HG02759 (cell line): ENCODE data around the gene RELCH.

ENCODE experiments used
- ATAC-seq: cut with Tn5 transposase; IDR thresholded peaks from one replicate; pipeline ENCODE4 v1.9.1; 2021; ENCODE audit warnings: mild to moderate bottlenecking, moderate library complexity; ENCODE audit not compliant: unreplicated experiment

RELCH gene

GRCh38 chr18:62323483-62324180 lies 136.6 kb downstream of the RELCH start:
- no peak for ATAC-seq

DNA sequence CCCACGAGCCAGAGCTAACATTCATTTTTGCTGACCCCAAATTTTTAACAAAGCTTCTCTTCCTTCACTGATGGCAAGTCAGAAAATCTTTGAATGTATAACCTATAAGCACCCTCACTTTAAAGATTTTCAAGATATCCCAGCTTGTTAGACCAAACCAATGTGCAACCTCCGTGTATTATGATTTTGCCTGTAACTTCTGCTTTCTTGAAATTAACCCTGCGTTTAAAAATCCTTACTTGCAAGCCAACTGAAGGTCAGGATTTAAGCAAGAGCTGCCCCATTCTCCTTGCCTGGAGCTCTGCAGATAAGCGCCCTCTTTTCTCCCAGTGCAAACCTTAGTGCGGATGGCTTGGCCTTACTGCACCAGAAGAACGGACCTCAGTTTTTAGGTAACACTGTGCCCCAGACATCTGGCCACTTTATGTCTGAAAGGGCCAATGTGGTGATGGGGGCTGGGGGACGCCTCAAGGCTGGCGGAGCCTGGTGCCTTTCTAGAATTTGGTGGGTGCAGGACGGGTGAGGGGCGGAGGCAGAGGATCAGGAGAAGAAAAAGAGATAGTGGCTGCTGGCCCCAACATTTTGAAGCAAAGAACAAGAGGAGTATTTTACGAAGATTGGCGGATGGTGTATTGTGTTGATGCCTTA lies 137.2 kb downstream of the RELCH start:
- no peak for ATAC-seq

DNA sequence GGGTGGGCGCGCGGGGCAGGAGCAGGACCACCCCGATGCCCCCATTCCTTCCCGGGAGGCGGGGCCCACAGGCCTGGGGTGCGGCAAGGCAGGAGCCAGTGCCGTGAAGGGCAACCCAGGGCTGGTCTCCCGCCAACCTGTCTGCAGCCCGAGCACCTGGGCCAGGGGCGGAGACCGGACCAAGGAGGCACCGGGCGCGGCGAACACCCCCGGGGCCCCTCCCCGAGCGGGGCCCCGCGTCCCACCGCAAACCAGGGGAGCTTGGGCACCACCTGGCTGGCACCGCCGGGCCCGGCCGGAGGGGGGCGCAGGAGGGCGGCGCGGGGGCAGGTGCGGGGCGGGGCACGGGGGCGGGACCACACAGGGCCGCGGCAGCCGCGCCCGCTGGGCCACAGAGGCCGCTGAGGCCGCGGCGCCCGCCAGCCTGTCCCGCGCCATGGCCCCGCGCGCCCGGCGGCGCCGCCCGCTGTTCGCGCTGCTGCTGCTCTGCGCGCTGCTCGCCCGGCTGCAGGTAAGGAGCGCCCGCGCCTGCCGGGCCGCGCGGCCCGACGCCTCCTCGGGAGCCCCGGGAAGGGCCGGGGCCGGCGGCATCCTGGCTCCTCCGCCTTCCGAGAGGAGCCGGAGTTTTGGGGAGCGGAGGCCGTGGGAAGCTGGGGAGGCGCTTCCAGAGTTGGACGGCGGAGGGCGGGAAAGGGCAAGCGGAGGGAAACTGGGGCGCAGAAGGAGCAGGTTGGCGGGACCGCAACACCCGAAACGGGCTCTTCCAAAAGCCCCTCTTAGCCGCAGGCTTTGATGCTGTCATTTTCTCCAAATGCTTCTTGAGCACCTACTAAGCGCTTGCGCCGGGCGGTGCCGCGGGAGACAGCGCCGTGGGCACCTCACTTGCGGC lies 138.1 kb downstream of the RELCH start, which contains the start of gene TNFRSF11A:
TSS of gene TNFRSF11A (plus strand) at position 394 of the 889 bp plus-strand sequence. CDS start at position 437, 43 bp downstream.
- ATAC-seq = peak; percentile 77

- peak; percentile 34 for ATAC-seq
Measured at GRCh38 chr18:62325806-62326645, 139.0 kb downstream of the RELCH start.

DNA sequence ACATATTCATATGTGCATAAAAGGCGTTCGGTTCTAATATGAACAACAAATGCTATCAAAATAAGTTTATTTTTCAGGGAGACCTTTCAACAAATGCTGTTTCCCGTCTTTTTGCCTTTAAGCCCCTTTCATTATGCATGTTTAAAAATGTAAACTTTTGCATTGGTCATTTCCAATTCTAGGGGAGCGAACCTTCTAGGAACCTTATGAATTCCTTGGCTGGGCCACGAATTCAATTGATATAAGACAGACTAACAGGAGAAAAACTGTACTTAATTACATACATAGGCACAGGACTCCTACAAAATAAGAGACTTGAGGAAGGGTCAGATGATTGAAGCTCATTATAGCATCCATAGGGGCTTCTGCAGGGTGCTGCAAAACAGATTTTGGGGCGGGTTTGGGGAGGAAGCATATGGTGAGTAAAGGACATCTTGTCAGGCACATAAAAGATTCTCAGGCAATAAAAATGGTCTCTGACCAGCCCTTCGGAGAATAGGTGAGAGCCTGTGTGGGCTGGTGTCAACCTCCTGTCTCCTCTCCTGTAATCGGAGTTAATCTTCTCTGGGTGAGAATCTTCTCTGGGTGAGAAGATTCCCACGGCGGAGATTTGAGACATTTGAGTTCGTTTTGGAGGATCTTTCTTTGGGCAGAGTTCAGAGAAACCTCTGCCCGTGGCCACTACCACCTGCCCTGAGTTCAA lies 139.7 kb downstream of the RELCH start:
- ATAC-seq = no peak

GRCh38 chr18:62327977-62328376 lies 140.9 kb downstream of the RELCH start:
- no peak for ATAC-seq

DNA sequence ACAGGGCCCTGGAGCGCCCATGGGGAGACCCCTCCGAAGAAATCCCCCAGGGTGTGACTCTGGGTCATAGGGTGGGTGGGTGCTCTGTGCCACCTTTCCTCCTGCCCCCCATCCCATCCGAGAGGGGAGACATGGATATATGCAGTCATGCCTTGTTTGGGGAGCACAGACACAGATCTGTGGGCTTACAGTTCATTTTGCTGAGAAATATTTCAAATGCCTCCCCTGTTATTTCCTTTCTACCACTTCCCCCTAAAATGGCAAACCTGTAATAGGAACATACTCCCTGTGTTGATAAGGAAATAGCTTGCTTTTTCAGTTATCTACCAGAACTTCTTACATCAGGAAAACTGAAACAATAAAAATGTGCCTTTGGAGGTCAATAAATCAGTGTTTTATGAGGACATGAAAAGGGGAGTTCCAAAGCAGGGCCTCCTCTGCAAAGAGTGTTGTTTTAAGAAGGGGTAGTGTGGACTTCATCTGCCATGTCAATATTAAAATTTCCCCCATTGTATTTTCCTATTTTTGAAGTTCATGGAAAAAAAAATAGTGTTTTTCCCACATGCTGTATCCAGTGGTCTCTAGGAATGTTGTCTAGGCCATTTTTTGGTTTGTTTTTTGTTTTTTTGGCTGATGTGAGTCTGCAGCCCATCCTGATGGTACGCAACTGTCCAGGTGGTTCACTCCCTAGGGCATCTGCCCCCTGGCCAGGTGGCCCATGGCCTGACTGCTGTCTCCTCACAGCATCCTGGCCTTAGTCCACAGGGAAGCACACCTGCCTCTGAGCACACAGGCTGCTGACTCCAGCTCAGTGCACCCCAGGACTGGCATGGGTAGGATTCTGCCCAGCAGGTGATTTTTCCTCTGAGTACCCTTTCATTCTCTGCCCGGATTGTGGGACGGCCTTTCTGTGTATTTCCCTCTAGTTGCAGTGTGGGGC lies 141.8 kb downstream of the RELCH start:
- ATAC-seq = no peak

GRCh38 chr18:62329691-62330454 lies 142.8 kb downstream of the RELCH start:
- no peak for ATAC-seq

GRCh38 chr18:62330650-62331049 lies 143.6 kb downstream of the RELCH start:
- ATAC-seq = no peak

DNA sequence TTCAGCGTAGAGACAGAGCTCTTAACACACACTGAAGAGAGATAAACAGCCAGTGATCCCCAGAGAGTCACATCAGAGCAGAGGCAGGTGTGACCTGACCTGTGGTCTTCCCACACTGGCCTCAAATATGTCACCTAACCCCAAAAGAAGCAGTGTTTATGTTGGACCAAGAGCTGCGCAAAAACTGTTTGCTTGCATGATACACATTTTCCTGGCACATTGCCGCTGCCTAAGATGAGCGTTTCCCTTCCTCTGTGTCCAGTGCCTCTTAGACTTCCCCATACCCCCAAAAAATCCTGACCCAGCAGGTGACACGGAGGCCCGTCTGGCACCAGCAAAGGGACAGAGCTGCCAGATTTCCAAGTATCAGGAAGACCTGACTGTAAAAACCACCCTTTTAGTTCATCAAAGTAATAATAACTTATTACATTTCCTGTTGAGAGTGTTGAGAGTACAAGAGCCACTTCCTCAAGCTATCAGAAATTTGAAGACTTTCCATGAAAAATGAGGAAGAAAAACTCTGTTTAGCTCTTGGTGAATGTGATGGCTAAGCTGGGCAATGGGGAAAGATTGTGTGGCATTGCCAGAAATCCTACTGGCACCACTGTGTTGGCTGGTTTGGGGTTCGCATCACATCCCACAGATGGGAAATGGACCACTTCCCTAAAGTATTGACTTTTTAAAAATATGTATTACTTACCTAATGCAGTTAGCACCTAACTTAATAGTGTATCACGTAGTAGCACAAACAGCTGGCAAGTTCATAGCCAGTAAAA lies 144.7 kb downstream of the RELCH start:
- ATAC-seq = peak; percentile 31

GRCh38 chr18:62332431-62332830 lies 145.4 kb downstream of the RELCH start:
- ATAC-seq = no peak

- no peak for ATAC-seq
Measured at GRCh38 chr18:62332964-62333695, 146.1 kb downstream of the RELCH start.

DNA sequence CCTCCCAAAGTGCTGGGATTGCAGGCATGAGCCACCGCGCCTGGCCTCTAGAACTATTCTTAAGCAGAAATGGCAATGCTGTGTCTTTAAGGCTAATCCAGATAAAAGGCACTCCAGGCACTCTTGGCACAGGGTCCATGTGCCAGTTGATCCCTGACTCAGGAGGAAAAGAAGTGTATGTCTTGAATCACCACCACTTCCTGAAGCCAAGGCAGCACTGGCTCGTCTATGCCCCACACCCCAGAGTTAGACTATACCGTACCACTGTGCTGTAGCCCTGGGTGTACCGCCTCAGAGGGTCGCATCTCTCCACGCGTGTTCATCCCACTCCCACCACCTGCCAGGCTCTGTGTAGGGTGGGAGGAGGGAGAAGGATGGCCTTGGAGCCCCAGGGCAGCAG lies 147.1 kb downstream of the RELCH start:
- no peak for ATAC-seq

- peak; percentile 41 for ATAC-seq
Measured at GRCh38 chr18:62335494-62335893, 148.4 kb downstream of the RELCH start.

- ATAC-seq = no peak
Measured at GRCh38 chr18:62336618-62337017, 149.6 kb downstream of the RELCH start.

GRCh38 chr18:62337336-62337735 lies 150.3 kb downstream of the RELCH start:
- no peak for ATAC-seq
